NCI-H1092 (cell line): ENCODE measurements around the gene MPV17L2.

Experiments used
- DNase-seq: peaks from one replicate; lab custom pipeline; 2025; lab: John Stamatoyannopoulos, UW

The MPV17L2 gene

DNA sequence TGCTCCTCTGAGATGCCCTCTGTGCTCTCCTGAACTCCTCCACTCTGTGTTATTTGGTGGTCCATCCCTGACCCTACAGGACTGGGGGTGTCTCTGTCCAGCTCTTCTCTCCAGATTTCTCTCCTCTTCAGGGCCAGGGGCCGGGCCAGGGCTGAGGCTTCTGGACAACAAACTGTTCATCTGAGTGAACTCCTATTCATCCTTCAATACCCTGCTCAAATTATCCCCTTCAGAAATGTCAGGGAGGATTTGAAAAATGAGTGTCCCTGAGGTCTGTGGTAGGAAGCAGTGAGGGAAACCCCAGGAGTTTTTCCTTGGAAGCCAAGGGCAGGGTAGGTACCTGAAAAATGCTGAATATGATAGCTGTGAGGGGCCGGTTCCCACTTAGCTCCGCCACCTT lies 25.6 kb downstream of the MPV17L2 start:
- DNase-seq, result no peak

DNA sequence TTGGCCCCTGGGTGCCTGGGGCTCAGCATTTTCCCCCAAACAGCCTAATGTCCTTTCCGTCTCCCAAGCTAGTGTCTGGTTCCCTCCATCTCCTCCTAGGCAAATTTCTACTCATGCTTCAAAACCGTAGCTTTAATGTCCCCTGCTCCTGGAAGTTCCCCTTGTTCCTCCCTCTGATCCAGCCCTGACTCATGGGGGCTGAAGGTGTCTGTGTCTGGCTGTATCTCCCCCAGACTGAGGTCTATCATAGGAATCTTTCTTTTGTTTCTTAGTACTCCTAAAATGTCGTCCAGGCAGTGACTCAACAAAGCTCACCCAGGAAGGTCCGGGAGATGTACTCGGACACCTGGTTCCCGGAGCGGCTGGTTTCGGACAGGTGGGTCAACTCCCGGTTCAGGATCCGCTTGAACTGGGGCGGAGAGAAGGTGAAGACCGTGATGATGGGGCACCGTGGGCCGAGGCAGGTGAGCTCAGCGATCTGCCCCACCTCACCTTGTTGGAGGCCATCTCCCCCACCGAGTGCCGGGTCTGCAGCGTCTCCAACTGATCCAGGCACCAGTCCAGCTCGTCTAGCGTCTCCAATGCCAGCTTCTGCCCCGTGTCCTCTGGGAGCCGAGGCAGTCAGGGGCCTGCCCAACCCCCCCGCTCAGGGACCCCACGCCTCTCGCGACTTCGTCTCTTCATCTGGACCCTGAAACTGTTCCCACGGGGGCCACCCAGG lies 27.1 kb downstream of the MPV17L2 start:
- DNase-seq, result no peak

DNA sequence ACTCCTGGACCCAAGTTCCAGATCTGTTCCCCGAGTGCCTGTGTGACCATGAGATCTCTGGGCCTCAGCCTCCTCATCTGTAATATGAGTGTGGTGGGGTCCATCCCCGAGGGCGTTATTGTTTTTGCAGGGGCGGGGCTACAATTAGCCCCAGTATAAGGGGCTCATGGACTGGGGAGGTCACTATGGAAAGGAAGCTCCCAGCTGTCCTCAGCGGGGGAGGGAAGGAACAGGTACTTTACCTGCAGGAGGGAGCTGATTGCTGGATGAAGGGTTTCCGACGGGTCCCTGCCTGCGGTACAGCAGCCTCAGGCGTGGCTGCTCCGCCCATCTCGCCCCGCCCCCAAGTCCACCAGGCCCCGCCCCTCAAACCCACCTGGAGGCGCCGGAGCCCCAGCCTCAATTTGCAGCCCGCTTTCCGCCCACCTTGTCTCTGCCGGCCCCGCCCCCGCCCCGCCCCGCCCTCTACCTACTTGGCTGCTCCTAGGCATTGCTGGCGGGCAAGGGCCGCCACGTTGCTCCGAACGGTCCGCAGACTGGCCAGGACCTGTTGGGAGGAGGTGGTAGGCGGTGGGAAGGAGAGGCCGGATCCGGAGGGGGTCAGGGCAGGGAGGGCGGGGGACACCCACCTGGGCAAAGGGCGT lies 27.7 kb downstream of the MPV17L2 start:
- no peak for DNase-seq

DNA sequence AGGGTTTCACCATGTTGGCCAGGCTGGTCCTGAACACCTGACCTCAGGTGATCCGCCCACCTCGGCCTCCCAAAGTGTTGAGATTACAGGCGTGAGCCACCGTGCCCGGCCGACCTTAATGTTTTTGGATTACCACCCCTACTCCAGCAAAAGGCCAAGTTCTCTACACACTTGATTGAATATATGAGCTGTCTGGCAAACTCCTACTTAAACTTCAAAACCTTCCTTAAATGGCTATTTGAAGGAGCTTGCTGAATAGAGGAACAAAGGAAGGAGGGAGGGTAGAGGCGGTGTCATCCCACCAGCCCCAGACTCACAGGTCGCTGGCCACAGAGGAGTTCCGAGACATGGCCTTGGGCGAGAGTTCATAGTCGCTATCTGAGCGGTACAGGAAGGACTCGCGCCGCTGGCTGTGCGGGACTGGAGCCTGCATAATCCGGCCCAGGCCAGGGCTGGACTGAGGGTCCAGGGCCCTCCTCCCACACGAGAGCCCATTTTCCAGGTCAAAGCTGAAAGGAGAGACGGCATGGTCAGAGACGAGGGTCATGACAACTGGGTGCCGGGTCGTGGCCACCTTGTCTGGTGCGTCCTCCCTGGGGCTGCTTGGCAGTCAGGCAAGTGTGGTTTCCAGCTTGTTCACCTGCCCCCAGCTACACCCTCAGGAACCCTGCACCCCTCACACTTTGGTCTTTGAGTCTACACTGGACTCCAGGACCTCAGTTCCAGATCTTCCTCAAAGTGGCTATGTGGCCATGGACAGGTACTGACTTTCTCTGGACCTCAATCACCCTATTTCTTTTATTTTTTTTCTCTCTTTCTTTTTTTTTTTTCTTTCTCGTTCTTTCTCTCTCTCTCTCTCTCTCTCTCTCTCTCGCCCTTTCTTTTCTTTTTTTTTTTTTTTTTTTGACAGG lies 29.1 kb downstream of the MPV17L2 start:
- no peak for DNase-seq

DNA sequence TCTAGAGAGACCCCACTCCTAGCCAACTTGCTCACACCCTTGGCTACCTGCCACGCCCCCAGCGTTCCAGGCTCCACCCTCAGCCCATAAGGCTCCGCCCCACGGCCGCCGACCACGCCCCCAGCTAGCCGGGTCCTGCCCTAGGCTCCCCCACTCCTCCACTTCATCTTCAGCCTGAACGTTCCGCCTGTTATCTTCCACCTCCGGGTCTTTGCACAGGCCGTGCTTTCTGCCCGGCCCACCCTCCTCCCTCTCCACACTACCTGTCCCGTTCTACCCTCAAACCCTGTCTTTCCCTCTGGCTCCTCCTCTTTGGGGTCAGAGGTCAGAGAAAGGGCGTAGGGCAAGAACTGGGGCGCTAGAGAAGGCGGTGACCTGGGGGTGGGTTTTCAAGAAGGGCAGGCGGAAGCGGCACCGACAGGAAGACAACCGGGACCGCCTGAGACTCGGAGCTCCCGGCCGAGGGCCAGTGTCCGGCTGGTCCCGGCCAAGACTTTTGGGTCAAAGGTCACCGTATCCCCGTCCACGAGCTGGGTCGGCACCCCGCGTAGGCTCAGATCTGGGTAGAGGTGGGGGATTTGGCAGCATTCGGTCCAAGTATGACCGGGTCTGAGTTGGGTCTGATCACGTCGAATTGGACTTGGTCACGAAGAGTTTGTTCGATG lies 31.0 kb downstream of the MPV17L2 start:
- no peak for DNase-seq

DNA sequence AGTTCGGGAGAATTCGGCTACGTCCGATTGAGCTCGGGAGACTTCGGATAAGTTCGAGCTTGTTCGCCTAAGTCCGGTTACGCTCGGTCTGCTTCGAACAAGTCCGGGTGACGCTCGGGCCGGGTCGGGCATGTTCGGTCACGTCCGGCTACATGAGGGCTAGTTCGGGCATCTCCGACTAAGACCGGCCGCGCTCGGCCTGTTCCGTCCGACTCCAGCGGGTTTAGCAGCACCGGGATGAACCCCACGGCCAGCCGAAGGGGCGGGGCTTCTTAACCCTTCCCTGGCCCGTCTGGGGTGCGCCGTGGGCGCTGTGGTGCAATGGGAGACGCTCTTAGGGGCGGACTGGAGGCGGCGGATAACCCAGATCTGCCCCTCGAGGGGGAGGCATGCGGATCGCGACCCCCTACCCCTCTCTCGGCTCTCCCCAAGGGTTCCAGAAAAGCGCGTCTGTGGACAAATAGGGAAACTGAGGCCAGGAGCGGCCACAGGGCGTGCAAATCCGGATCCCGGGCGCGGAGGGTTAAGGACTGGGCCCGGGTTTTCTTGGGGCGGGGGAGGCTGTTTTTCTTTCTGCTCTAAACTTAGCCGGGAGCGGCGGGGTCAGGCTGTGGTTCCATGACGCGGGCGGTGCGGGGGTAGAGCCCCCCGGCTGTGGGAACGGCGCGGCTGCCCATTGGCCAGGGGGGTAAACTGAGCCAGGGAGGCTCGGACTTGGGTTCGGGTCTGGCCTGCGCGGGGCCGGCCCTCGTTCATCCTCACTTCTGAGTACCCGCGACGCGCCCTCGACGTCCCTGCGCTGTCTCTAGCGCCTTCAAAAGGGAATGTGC lies 31.7 kb downstream of the MPV17L2 start:
- peak; percentile 97 for DNase-seq

DNA sequence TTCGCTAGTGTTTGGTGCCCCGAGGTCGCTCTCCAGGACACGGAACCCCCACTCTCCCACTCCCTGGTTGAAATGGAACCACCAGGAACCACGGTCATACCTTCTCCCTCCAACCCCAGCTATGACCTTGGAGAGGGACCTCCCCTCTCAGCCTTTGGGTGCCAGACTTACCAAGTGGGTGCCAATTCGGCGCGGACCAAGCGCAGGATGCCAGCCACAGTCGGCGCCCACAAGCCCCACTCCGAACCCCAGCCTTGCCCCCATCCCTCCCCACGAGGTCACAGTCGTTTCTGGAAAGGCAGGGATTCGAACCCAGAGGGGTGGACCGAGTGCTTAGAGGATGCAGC lies 32.3 kb downstream of the MPV17L2 start:
- no peak for DNase-seq

DNA sequence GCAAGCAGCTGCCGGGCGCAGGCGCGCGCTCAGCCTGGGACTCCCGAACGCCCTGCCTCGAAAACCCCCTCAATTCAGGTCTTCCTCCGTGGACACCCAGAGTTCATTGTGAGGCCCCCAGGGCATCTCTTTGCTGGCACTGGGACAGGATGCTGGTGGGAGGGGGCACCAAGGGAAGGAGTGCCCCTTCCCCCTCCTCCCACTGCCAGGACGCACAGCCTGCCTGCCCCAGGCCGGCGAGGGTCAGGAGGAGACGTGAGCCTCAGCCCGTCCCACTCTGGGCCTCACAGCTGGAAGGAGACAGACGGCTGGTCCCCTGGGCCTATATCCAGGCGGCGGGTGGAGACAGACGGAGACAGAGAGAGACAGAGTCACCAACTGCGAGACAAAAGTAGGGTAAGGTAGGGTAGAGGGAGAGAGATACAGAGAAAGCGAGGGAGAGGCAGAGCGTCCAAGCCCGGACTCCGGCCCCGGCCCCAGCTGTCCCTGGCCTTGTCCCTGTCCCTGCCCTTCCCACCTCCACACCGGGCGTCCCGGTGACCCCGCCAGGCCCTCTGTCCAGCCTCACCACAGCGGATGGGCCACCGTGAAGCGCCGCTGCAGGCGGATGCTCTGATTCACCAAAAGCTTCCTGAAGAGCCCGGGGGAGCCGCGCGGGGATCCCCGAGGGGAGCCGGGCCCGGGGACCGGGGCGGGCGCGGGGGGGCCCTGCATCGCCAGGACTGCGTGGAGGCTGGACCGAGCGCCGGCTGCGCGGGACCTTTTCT lies 32.9 kb downstream of the MPV17L2 start, which contains the start of gene PDE4C:
TSS of gene PDE4C (minus strand) at position 737 of the 767 bp plus-strand sequence. CDS start at position 714, 23 bp downstream.
- no peak for DNase-seq

DNA sequence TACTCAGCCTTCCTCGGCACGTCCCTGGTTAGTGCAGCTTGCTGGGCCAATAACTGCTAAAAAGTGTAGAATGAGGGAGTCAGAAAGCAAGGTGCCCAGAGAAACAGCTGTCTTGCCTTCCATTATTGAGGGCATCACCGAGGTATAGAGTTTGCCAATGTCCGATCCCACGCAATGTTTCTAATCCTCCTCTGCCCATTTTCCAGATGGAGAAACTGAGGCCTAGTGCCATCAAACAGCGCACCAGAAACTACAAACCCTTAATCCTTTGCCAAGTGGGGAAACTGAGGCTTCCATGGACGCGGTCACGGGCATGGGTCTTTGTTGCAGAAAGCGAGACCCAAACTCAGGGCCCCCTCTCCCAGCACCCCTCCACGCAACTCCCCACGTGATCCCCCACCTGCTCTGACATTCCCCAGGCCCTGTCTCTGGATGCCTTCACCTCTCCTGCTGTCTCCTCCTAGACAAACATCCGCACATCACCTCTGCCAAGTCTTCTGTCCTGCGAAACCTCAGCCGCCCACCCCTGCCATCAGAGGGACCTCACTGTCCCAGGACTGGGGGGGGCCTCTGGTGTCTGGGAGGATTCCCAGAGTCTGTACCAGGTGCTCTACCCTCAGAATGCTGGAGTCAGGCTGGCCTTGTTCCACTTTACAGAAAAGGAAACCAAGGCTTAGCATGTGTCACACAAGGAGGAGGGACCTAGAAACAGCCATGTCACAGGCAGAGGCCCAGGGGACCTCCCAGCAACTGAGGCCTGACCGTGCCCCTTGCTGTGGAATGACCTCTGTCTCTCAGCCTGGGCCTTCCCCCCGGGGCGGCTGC lies 34.1 kb downstream of the MPV17L2 start:
- DNase-seq, result no peak

DNA sequence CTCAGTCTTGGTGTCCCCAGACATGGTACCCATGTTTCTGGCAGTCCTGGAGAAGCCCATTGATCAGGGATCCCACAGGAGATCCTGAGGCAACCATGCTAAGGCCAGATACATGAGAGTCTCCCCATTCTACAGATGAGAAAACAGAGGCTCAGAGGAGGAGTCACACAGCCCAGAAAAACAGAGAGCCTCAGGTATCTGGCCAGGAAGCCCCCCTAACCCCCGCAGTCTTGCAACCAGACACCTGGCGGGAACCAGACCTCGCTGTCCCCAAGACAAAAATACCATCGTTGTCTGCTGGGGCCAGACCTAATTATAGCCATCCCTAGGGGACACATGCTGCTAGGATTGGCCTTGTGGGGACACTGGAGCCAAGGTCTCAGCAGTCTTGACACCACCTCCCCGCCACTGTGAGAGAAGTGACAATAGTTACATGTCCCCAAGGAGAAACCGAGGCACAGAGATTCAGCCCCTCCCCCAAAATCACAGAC lies 34.8 kb downstream of the MPV17L2 start:
- DNase-seq, result no peak

DNA sequence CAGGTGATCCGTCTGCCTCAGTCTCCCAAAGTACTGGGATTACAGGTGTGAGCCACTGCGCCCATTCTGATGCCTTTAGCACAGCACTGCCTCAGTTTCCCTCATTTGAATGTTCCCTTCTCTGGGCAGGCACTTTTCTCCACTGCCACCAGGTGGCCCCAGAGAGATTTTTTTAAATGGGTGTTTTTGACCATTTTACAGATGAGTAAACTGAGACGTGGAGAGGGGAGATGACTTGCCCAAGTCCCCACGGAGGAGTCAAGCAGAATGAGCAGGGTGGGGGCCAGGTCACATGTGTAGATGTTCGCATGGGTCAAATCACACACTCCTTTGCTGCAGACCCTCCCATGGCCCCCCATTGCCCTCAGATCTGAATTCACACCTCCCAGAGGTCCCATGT lies 36.5 kb downstream of the MPV17L2 start:
- DNase-seq, result no peak

DNA sequence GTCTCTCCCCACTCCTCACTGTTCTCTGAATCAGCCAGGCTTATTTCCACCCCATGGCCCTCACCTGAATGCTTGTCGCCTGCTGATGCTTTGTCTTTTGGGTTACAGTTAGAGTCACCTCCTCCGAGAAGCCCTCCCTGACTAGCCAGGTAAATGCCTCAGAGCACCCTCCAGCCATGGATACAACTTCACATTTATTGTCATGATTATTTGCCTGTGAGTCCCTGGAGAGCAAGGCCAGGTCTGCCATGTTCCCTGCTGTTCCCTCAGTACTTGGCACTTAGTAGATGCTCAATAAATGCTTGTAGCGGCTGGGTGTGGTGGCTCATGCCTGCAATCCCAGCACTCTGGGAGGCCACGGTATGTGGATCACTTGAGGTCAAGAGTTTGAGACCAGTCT lies 36.9 kb downstream of the MPV17L2 start:
- DNase-seq, result no peak

DNA sequence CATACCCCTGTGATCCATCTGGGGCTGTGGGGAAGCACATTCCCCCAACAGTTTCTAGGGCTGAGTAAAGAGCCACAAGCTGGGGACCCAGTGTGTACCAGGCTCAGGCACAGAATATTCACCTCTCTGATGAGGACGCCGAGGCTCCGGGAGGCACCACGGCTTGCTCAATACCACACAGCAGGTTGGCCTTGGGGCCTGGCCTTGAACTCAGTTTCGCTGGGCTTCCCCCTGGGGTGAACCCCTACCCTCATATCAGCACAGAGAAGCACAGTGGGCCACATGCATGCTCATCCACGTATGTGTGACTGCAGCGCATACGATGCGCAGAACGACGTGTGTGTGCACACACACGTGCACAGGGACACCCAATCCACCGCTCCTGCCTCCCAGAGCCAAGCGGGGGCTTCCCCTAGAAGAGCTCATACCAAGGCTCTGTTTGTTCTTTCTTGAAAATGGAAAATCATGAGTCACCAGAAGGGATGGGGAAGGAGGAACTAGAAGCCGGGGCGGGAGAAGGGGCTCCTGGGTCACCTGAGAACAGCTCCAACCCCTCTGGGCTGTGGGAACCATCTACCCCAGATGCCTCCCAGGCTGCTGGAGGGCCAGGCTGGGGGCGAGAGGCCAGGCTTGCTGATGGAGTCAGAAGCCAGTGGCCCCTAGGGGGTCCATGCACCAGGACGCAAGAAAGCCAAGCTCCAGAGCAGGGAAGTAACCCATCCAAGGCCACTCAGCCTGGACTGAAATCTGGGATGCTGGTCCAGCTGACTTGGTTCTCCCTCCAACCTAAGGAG lies 38.1 kb downstream of the MPV17L2 start:
- no peak for DNase-seq

DNA sequence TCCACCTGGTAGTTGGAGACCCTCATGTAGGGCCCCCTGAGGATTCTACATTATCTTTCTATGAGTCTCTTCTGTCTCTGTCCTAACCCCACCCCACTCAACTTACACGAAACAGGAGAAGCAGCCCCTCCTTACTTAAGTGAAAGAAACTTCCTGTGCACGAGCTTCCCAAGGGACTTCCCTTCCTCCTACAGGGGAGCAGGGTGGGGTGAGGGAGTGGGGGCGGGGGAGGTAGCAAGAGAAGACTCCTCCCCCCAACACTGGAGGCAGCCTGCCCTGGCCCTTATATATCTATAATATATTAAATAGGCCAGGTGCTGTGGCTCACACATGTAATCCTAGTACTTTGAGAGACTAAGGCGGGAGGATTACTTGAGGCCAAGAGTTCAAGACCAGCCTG lies 38.8 kb downstream of the MPV17L2 start:
- no peak for DNase-seq

DNA sequence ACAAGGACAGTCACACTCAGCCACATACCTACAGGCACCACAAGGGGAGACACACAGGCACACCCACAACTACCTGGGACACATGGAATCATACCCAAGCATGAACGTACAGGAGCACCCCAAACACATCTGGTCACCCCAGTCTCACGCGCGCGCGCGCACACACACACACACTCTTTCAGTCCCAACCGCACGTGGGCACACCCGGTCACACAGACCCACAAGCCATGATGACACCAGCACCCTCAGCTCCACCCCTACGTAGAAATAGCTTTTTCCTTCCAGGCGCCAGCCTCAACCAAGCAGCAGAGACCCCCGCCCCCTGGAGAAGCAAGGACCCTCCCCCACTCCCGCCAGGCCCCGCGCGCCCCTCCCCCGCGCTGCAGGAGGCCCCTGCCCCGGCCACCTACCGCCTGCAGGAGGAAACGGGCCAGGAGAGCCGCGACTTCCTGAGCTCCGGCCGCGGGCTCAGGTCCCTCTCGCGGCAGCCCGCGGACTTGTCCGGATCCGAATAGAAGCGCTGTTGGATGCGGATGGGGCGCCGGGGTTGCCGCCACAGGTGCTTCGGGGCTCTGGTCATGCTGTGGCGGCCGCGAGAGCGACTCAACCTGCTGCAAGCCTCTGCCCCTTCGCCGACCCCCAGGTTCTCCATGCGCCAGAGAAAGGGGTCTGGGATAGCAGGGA lies 39.7 kb downstream of the MPV17L2 start:
- peak; percentile 47 for DNase-seq

DNA sequence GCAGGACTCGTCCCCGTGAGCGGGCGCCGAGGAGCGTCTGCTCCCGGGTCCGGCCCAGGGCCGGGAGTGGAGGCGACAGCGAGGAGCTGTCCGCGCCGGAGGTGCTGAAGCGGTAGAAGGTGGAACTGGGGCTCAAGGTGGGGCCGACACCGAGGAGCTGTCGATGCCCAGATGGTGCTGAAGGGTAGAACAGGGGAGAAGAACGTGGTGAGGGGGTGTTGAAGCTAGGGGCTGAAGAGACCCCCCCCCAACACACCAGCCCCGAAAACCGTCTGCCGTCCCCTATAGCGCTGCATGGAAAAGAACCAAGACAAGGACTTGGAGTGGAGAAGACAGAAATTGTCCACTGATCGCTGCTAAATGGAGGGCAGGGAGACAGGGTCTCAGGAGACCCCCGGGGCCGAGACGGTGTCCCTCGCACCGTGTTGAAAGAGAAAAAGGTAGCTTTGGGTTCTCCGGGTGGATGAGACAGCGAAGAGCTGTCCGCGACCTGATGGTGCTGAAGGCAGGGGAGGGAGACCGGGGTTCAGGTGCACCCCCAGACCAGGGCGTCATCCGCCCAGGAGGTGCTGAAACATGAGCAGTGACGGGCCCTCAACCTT lies 40.3 kb downstream of the MPV17L2 start:
- peak; percentile 18 for DNase-seq

DNA sequence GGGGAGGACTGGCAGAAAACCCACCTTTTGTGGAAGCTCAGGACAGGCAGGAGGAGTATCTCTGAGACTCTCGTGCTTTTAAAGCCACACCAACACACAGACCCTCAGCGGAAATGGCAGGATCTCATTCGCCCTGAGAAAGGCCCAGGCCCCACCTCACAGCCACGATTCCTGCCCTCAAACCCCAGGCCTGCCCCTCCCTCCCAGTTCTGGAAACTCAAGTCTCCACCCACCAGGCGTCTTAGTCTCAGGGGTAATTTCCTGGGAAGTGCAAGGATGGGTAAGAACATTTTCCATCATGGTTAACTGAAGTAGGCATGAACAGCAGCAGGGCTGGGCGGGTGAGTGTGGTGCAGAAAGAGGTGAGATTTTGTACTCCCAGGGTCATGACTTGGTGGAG lies 41.2 kb downstream of the MPV17L2 start:
- DNase-seq, result no peak

DNA sequence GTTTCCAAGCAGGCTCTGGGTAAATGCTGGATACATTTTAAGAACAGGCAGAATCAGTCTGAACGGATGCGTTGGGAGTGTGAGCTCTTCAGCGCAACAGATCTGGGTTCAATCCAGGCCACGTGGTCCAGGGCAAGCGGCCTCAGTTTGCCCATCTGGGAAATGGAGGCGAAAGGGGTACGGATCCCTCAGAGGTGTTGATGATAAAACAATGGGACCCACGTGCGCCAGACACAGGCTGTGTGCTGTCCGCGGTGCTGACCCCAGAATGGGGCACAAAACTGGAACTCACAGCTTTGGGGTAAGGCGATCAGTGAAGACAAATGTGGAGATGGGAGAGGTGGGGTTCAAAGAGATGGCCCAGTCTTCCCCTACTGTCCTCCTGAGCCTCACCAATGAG lies 46.3 kb downstream of the MPV17L2 start:
- DNase-seq, result no peak
